ENCODE data around the gene ZNF19. TPM values are rescaled to one million over a fixed set of nuclear protein-coding genes. Genes with fewer than 3 reads are reported as not detected.

ZNF19 gene
- total RNA-seq (2022), result 11.1 and 11.3 TPM in 2 replicates
- percentile 62 among the genes with signal in this experiment for Bru-seq, nascent RNA
- BruChase-seq, experiment 1, labeled RNA remaining after a 6-hour chase, result percentile 46 among the genes with signal in this experiment
- percentile 54 among the genes with signal in this experiment for BruChase-seq, experiment 2, labeled RNA remaining after a 2-hour chase
- long read RNA-seq, partial matches to known transcripts, result 4 of 48 reads
- long read RNA-seq, other reads (novel, unspliced or antisense), result 44 of 48 reads

DNA sequence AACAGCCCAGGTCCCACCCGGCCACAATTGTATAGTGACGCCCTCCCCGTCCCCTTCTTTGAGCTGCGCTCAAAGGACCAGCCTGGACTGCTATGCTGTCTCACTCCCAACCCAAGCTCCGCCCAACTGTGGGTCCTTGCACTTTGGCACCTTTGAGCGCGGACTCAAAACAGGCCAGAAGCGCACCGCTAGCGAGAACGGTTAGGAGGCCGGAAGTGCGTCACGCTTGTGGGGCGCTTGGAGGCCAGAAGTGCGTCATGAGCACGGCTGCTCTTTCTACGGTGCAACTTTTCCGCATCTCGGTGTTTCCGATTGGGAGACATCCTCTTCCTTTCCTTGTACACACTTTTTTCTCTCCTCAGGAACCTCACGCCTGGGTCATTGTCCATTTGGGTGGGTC lies at the start of gene ZNF19:
Gene ZNF19 (minus strand): TSS at position 203 of the 400 bp plus-strand sequence. CDS start 7,210 bp downstream, outside the sequence.
- CTCF ChIA-PET, result interaction anchor here (1.6 kb wide), 1 partner anchor 10 kb away, joined by 3 read pairs; no protein-coding TSS in a partner anchor
- intact Hi-C loops (cut with micrococcal nuclease; ENCODE audit: unreplicated experiment), result no loop called here
- no peak within 1 kb of the TSS for H3K4me3 Mint-ChIP-seq (ENCODE audit: low read depth, unreplicated experiment)
- H3K9me3 Mint-ChIP-seq (ENCODE audit: low read depth, unreplicated experiment), result no peaks in the 10 kb centered on the region
- TF ChIP-seq, protein P1, sequence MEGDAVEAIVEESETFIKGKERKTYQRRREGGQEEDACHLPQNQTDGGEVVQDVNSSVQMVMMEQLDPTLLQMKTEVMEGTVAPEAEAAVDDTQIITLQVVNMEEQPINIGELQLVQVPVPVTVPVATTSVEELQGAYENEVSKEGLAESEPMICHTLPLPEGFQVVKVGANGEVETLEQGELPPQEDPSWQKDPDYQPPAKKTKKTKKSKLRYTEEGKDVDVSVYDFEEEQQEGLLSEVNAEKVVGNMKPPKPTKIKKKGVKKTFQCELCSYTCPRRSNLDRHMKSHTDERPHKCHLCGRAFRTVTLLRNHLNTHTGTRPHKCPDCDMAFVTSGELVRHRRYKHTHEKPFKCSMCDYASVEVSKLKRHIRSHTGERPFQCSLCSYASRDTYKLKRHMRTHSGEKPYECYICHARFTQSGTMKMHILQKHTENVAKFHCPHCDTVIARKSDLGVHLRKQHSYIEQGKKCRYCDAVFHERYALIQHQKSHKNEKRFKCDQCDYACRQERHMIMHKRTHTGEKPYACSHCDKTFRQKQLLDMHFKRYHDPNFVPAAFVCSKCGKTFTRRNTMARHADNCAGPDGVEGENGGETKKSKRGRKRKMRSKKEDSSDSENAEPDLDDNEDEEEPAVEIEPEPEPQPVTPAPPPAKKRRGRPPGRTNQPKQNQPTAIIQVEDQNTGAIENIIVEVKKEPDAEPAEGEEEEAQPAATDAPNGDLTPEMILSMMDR (IDR thresholded peaks at IDR 0.05; ENCODE audit: unreplicated experiment), result no peak
- peaks cover 7% of the 10 kb centered on the region for H3K36me3 Mint-ChIP-seq (ENCODE audit: insufficient read depth, unreplicated experiment)
- no TSS peak for BruUV-seq (replicated peaks)
- H3K27ac Mint-ChIP-seq (ENCODE audit: unreplicated experiment), result no peak within 1 kb of the TSS
- no peak for DNase-seq
- no peaks in the 10 kb centered on the region for H3K4me1 Mint-ChIP-seq (ENCODE audit: low read depth, unreplicated experiment)
- H3K27me3 Mint-ChIP-seq (ENCODE audit: unreplicated experiment), result no peaks in the 10 kb centered on the region

- no peaks in the 10 kb centered on the region for H3K9me3 Mint-ChIP-seq (ENCODE audit: low read depth, unreplicated experiment)
- intact Hi-C loops (cut with micrococcal nuclease; ENCODE audit: unreplicated experiment), result loop anchor here (1.0 kb wide), 3 partner anchors 36 to 125 kb away; no protein-coding TSS in a partner anchor
- no TSS peak for BruUV-seq (replicated peaks)
- CTCF ChIA-PET, result interaction anchor here (1.3 to 1.5 kb wide), 2 partner anchors 54 to 58 kb away, joined by 3 to 4 read pairs; no protein-coding TSS in a partner anchor
- no peak overlapping the region for H3K4me3 Mint-ChIP-seq (ENCODE audit: low read depth, unreplicated experiment)
- H3K36me3 Mint-ChIP-seq (ENCODE audit: insufficient read depth, unreplicated experiment), result peaks cover 33% of the 10 kb centered on the region
- TF ChIP-seq, protein P1 (IDR thresholded peaks at IDR 0.05; ENCODE audit: unreplicated experiment), result peak; percentile 72
- DNase-seq, result peak; percentile 78
- H3K27me3 Mint-ChIP-seq (ENCODE audit: unreplicated experiment), result no peaks in the 10 kb centered on the region
- no peak overlapping the region for H3K27ac Mint-ChIP-seq (ENCODE audit: unreplicated experiment)
- H3K4me1 Mint-ChIP-seq (ENCODE audit: low read depth, unreplicated experiment), result peaks cover 22% of the 10 kb centered on the region
Observed at GRCh38 chr16:71537643-71538042, 48.5 kb upstream of the ZNF19 start.

- Mint-ChIP-seq H3K4me3 (ENCODE audit: low read depth, unreplicated experiment) (no peak overlapping the region), H3K4me1 (ENCODE audit: low read depth, unreplicated experiment) (peaks cover 15% of the 10 kb centered on the region), H3K27me3 (ENCODE audit: unreplicated experiment) (no peaks in the 10 kb centered on the region), H3K27ac (ENCODE audit: unreplicated experiment) (no peak overlapping the region), H3K9me3 (ENCODE audit: low read depth, unreplicated experiment) (no peaks in the 10 kb centered on the region), H3K36me3 (ENCODE audit: insufficient read depth, unreplicated experiment) (peaks cover 26% of the 10 kb centered on the region)
- no peak for DNase-seq
- TF ChIP-seq, protein P1 (IDR thresholded peaks at IDR 0.05; ENCODE audit: unreplicated experiment), result no peak
- CTCF ChIA-PET, result interaction anchor here (1.5 kb wide), 1 partner anchor 53 kb away, joined by 3 read pairs; no protein-coding TSS in a partner anchor
- BruUV-seq (replicated peaks), result no TSS peak
- intact Hi-C loops (cut with micrococcal nuclease; ENCODE audit: unreplicated experiment), result loop anchor here (1.0 kb wide), 3 partner anchors 36 to 125 kb away; no protein-coding TSS in a partner anchor
Observed at GRCh38 chr16:71536752-71537499, 47.8 kb upstream of the ZNF19 start.

- Mint-ChIP-seq H3K27ac (ENCODE audit: unreplicated experiment) (no peak overlapping the region), H3K27me3 (ENCODE audit: unreplicated experiment) (no peaks in the 10 kb centered on the region)
- CTCF ChIA-PET, result no interaction called here
Observed at GRCh38 chr16:71532366-71532765, 43.2 kb upstream of the ZNF19 start.

More at GRCh38 chr16:71532366-71532765, 43.2 kb upstream of the ZNF19 start:
- H3K4me3 Mint-ChIP-seq (ENCODE audit: low read depth, unreplicated experiment), result no peak overlapping the region
- intact Hi-C loops (cut with micrococcal nuclease; ENCODE audit: unreplicated experiment), result no loop called here
- BruUV-seq (replicated peaks), result no TSS peak
- no peak for DNase-seq
- H3K9me3 Mint-ChIP-seq (ENCODE audit: low read depth, unreplicated experiment), result no peaks in the 10 kb centered on the region
- H3K4me1 Mint-ChIP-seq (ENCODE audit: low read depth, unreplicated experiment), result peaks cover 31% of the 10 kb centered on the region
- H3K36me3 Mint-ChIP-seq (ENCODE audit: insufficient read depth, unreplicated experiment), result peaks cover 41% of the 10 kb centered on the region
- TF ChIP-seq, protein P1 (IDR thresholded peaks at IDR 0.05; ENCODE audit: unreplicated experiment), result no peak

All from Calu3 (cell line).